Breast epithelium (tissue), 4 donors: ENCODE data around the gene DPEP3. TPM values are rescaled to one million over a fixed set of nuclear protein-coding genes. Genes with fewer than 3 reads are reported as not detected.
A peak's percentile ranks its signal among the peaks of the same experiment; 100 is the strongest.

Source experiments
- DNase-seq, 2 donors: peaks; one replicate each; pipeline ENCODE4 v3.0.0-alpha.2; 2019; ENCODE audit warnings: low spot score in 2 of 2
- H3K27ac ChIP-seq, 2 donors: fragments of 200-600 bp; sonication (generic) in 1 of 2; one replicate each; pipeline ENCODE4 v1.5.1; 2016 to 2019; ENCODE audit warnings: mild to moderate bottlenecking in 1 of 2
- H3K27me3 ChIP-seq, 2 donors: fragments of 200-600 bp; sonication (generic) in 1 of 2; one replicate each; pipeline versions ENCODE4 v1.5.1 to v1.6.0; 2017 to 2019; ENCODE audit warnings: control low read depth in 1 of 2, mild to moderate bottlenecking in 1 of 2
- H3K36me3 ChIP-seq: fragments of 200-600 bp; one replicate; pipeline ENCODE4 v1.5.1; 2019
- H3K4me1 ChIP-seq, 2 donors: fragments of 200-600 bp; sonication (generic); one replicate each; pipeline ENCODE4 v1.5.1; 2016 to 2019; ENCODE audit warnings: control low read depth in 1 of 2
- H3K4me3 ChIP-seq, 3 donors: fragments of 200-600 bp; sonication (generic); 1 replicate in 2 of 3; 2 replicates in 1 of 3; pipeline ENCODE4 v1.5.1; 2016 to 2019; ENCODE audit warnings: mild to moderate bottlenecking in 3 of 3, moderate library complexity in 2 of 3
- H3K9me3 ChIP-seq, 2 donors: fragments of 200-600 bp; sonication (generic) in 1 of 2; one replicate each; pipeline ENCODE4 v1.5.1; 2016 to 2019; ENCODE audit warnings: control low read depth in 1 of 2
- POLR2A ChIP-seq: fragments of 450-650 bp; IDR thresholded peaks from one replicate; pipeline ENCODE4 v1.6.1; 2016; ENCODE audit warnings: antibody characterized with exemption, mild to moderate bottlenecking, moderate library complexity
- POLR2AphosphoS5 ChIP-seq, 3 donors: sonication (generic); formaldehyde crosslinking; IDR thresholded peaks; one replicate each; pipeline ENCODE4 v1.6.1; 2017; ENCODE audit warnings: antibody characterized with exemption in 3 of 3
- intact Hi-C: fragments of 100-400 bp; cut with DNase I; formaldehyde crosslinking; loops from one replicate; pipeline ENCODE4 v1.15.1; 2023; ENCODE audit warnings: low total_unique reads
- total RNA-seq, 3 donors: library from RNA; depleted of rRNA; stranded (reverse); fragments of >200 nt; gene quantifications; one replicate each; pipeline ENCODE4 v1.1.0, GENCODE V29; 2016
- TF ChIP-seq, protein P1 (sequence below), 3 donors: fragments of 450-650 bp; IDR thresholded peaks; one replicate each; pipeline ENCODE4 v1.5.1; 2016 to 2017; ENCODE audit warnings: antibody characterized with exemption in 3 of 3, mild to moderate bottlenecking in 3 of 3, moderate library complexity in 3 of 3

DPEP3 gene
- total RNA-seq, 3 donors from 2014 or later = 0.29 TPM; not detected in 2

DNA sequence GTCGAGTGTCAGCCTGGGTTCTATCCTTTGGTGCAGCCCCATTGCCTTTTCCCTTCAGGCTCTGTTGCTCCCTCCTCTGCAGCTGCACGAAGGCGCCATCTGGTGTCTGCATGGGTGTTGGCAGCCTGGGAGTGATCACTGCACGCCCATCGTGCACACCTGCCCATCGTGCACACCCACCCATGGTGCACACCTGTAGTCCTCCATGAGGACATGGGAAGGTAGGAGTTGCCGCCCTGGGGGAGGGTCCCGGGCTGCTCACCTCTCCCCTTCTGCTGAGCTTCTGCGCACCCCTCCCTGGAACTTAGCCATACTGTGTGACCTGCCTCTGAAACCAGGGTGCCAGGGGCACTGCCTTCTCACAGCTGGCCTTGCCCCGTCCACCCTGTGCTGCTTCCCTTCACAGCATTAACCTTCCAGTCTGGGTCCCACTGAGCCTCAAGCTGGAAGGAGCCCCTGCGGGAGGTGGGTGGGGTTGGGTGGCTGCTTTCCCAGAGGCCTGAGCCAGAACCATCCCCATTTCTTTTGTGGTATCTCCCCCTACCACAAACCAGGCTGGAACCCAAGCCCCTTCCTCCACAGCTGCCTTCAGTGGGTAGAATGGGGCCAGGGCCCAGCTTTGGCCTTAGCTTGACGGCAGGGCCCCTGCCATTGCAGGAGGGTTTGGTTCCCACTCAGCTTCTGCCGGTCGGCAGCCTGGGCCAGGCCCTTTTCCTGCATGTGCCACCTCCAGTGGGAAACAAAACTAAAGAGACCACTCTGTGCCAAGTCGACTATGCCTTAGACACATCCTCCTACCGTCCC is 51.5 kb downstream of the DPEP3 start:
- no peaks in the 10 kb centered on the region for H3K36me3 ChIP-seq
- peaks cover 0 to 3% of the 10 kb centered on the region in 2 donors for H3K4me1 ChIP-seq
- H3K27me3 ChIP-seq = no peaks in the 10 kb centered on the region
- intact Hi-C loops = loop anchor here (10.0 kb wide), 1 partner anchor 394 kb away; no protein-coding TSS in a partner anchor
- no peak overlapping the region for H3K4me3 ChIP-seq
- TF ChIP-seq, protein P1, sequence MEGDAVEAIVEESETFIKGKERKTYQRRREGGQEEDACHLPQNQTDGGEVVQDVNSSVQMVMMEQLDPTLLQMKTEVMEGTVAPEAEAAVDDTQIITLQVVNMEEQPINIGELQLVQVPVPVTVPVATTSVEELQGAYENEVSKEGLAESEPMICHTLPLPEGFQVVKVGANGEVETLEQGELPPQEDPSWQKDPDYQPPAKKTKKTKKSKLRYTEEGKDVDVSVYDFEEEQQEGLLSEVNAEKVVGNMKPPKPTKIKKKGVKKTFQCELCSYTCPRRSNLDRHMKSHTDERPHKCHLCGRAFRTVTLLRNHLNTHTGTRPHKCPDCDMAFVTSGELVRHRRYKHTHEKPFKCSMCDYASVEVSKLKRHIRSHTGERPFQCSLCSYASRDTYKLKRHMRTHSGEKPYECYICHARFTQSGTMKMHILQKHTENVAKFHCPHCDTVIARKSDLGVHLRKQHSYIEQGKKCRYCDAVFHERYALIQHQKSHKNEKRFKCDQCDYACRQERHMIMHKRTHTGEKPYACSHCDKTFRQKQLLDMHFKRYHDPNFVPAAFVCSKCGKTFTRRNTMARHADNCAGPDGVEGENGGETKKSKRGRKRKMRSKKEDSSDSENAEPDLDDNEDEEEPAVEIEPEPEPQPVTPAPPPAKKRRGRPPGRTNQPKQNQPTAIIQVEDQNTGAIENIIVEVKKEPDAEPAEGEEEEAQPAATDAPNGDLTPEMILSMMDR (IDR thresholded peaks at IDR 0.05) = peak; percentile 27 to 85 (median 82)
- no peak for TF ChIP-seq POLR2A
- no peak overlapping the region for H3K27ac ChIP-seq
- no peaks in the 10 kb centered on the region for H3K9me3 ChIP-seq
- DNase-seq = peak in 1 of 2 donors; percentile 69

DNA sequence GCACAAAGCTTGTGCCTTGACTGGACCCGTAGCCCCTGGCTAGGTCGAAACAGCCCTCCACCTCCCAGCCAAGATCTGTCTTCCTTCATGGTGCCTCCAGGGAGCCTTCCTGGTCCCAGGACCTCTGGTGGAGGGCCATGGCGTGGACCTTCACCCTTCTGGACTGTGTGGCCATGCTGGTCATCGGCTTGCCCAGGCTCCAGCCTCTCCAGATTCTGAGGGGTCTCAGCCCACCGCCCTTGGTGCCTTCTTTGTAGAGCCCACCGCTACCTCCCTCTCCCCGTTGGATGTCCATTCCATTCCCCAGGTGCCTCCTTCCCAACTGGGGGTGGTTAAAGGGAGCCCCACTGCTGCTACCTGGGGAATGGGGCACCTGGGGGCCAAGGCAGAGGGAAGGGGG is 52.2 kb downstream of the DPEP3 start:
- intact Hi-C loops = loop anchor here (10.0 kb wide), 1 partner anchor 393 kb away; no protein-coding TSS in a partner anchor
- Histone ChIP-seq H3K27ac (no peak overlapping the region), H3K4me1 (peaks cover 0 to 8% of the 10 kb centered on the region in 2 donors), H3K36me3 (no peaks in the 10 kb centered on the region), H3K9me3 (no peaks in the 10 kb centered on the region), H3K27me3 (no peaks in the 10 kb centered on the region), H3K4me3 (no peak overlapping the region)
- DNase-seq = no peak
- TF ChIP-seq, protein P1 (IDR thresholded peaks at IDR 0.05) = no peak
- TF ChIP-seq POLR2A = no peak
- no peak for TF ChIP-seq POLR2AphosphoS5 (IDR thresholded peaks at IDR 0.05)

DNA sequence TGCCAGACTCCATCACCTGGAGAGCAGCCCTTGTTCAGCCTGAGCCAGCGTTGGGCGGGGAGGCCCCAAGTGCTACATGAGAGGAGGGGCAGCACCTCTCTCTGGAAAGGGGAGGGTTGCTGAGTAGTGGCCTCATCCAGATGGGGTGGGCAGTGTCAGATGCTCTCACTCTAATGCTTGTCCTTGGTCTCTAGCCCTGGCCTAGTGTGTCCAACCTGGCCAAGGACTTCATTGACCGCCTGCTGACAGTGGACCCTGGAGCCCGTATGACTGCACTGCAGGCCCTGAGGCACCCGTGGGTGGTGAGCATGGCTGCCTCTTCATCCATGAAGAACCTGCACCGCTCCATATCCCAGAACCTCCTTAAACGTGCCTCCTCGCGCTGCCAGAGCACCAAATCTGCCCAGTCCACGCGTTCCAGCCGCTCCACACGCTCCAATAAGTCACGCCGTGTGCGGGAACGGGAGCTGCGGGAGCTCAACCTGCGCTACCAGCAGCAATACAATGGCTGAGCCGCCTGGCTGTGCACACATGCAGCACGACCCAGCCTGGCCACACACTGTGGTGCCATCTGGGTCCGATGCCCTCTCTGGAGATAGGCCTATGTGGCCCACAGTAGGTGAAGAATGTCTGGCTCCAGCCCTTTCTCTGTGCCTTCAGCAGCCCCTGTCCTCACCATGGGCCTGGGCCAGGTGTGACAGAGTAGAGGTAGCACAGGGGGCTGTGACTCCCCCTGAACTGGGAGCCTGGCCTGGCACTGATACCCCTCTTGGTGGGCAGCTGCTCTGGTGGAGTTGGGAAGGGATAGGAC is 53.0 kb downstream of the DPEP3 start:
- TF ChIP-seq POLR2A (no peak), POLR2AphosphoS5 (IDR thresholded peaks at IDR 0.05) (no peak)
- TF ChIP-seq, protein P1 (IDR thresholded peaks at IDR 0.05) = no peak
- H3K4me1 ChIP-seq = peaks cover 0 to 8% of the 10 kb centered on the region in 2 donors
- peak overlapping the region; percentile 83 to 85 for H3K27ac ChIP-seq
- intact Hi-C loops = loop anchor here (1.0 to 10.0 kb wide), 3 partner anchors 109 to 393 kb away; no protein-coding TSS in a partner anchor
- H3K36me3 ChIP-seq = no peaks in the 10 kb centered on the region
- DNase-seq = no peak
- H3K4me3 ChIP-seq = no peak overlapping the region
- H3K9me3 ChIP-seq = no peaks in the 10 kb centered on the region
- no peaks in the 10 kb centered on the region for H3K27me3 ChIP-seq

DNA sequence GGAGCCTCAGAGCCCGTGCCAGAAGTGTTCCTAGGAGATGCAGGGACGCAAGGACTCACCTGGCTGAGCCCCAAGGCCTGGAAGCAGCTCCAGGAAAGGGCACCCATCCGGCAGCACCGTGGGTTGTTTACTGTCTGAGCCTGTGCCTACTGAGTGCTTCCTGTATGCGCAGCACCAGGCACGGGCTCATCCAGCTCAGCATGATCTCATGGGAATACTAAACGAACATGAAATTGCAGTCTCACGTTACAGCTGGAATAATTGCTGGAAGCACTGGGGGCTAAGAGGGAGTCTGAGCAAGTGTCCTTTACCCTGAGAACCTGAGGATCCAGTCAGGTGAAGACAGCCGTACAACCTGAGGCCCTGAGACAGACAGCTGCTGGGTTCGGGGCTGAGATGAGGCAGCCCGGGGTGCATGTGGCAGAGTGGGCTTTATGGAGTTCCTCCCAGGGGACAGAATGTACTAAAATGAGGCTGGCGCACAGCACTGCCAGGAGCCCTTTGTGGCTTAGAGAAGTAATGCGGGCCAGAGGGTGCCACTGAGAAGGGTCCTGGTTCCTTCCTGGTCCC is 54.0 kb downstream of the DPEP3 start:
- peak; percentile 70 to 71 for DNase-seq
- TF ChIP-seq POLR2AphosphoS5 (IDR thresholded peaks at IDR 0.05) (peak in 2 of 3 donors; percentile 40 to 52), POLR2A (no peak)
- TF ChIP-seq, protein P1 (IDR thresholded peaks at IDR 0.05) = peak in 1 of 3 donors; percentile 19
- Histone ChIP-seq H3K27me3 (no peaks in the 10 kb centered on the region), H3K4me3 (no peak overlapping the region), H3K36me3 (no peaks in the 10 kb centered on the region), H3K4me1 (peaks cover 0 to 8% of the 10 kb centered on the region in 2 donors), H3K9me3 (no peaks in the 10 kb centered on the region), H3K27ac (peak overlapping the region; percentile 83 to 85)
- intact Hi-C loops = loop anchor here (2.0 to 10.0 kb wide), 2 partner anchors 375 to 391 kb away; no protein-coding TSS in a partner anchor

Other genes with a start within 250 kb of the DPEP3 start
- gene RANBP10, start 173.9 kb downstream of the DPEP3 start, total RNA-seq = 10 to 100 TPM in 2 of 3 donors, 1 to 10 TPM in 1; 7.7 to 13.2 (median 13.1) TPM
- 1 to 10 TPM; 1.1 to 4.2 (median 3.9) TPM for gene TSNAXIP1, start 173.6 kb downstream of the DPEP3 start, total RNA-seq
- 10 to 100 TPM; 51.1 to 57.8 (median 53.0) TPM for gene THAP11, start 138.2 kb downstream of the DPEP3 start, total RNA-seq
- 100 to 1,000 TPM in 1 of 3 donors, 10 to 100 TPM in 2; 91.5 to 168 (median 94.8) TPM for gene NUTF2, start 133.6 kb downstream of the DPEP3 start, total RNA-seq
- gene CENPT, start 132.8 kb downstream of the DPEP3 start, total RNA-seq = 10 to 100 TPM; 35.0 to 52.0 (median 51.5) TPM
- gene EDC4, start 107.4 kb downstream of the DPEP3 start, total RNA-seq = 10 to 100 TPM; 43.3 to 57.0 (median 53.6) TPM
- 1 to 10 TPM in 2 of 3 donors, not detected in 1; 1.3 to 1.4 TPM for gene NRN1L, start 95.6 kb downstream of the DPEP3 start, total RNA-seq
- 10 to 100 TPM; 17.3 to 20.5 (median 17.4) TPM for gene PSKH1, start 87.2 kb downstream of the DPEP3 start, total RNA-seq
- 1 to 10 TPM; 1.0 to 2.6 (median 1.8) TPM for gene CTRL, start 48.6 kb downstream of the DPEP3 start, total RNA-seq
- 10 to 100 TPM; 32.1 to 46.2 (median 34.1) TPM for gene PSMB10, start 43.6 kb downstream of the DPEP3 start, total RNA-seq
- 10 to 100 TPM; 11.8 to 18.6 (median 15.4) TPM for gene LCAT, start 36.4 kb downstream of the DPEP3 start, total RNA-seq
- gene SLC12A4, start 11.9 kb downstream of the DPEP3 start, total RNA-seq = 10 to 100 TPM; 32.1 to 64.9 (median 53.6) TPM
- 1 to 10 TPM; 1.3 to 7.7 (median 2.5) TPM for gene DPEP2, start 19.0 kb upstream of the DPEP3 start, total RNA-seq
- gene DPEP2NB, start 35.4 kb upstream of the DPEP3 start, total RNA-seq = not detected
- gene DDX28, start 42.7 kb upstream of the DPEP3 start, total RNA-seq = 1 to 10 TPM; 7.2 to 7.5 (median 7.5) TPM
- gene DUS2, start 42.8 kb upstream of the DPEP3 start, total RNA-seq = 10 to 100 TPM in 1 of 3 donors, 1 to 10 TPM in 2; 6.9 to 10.5 (median 7.7) TPM
- gene NFATC3, start 104.9 kb upstream of the DPEP3 start, total RNA-seq = 10 to 100 TPM; 52.0 to 64.2 (median 60.6) TPM